HCT116 (cell line): ENCODE measurements around the gene NTN4.

ENCODE experiments used
- EZH2phosphoT487 ChIP-seq: fragments of 200-600 bp; IDR thresholded peaks from 2 replicates; pipeline ENCODE4 v1.6.1; 2018; ENCODE audit warnings: antibody characterized with exemption, borderline replicate concordance
- TF ChIP-seq, protein P1 (sequence below), 3 experiments: fragments of 200-600 bp in 1 of 3; sonication (generic) in 1 of 3; IDR thresholded peaks in 2 of 3; conservative IDR thresholded peaks in 1 of 3; 2 replicates each; pipeline ENCODE4 v1.5.1; 2012 to 2017; ENCODE audit warnings: low read depth in 2 of 3, low read length in 2 of 3, antibody characterized with exemption in 1 of 3, borderline replicate concordance in 1 of 3, control low read depth in 1 of 3, mild to moderate bottlenecking in 1 of 3, mixed read lengths in 1 of 3, mixed run types in 1 of 3, moderate library complexity in 1 of 3; ENCODE audit not compliant: insufficient read depth in 1 of 3

- TF ChIP-seq, protein P1, sequence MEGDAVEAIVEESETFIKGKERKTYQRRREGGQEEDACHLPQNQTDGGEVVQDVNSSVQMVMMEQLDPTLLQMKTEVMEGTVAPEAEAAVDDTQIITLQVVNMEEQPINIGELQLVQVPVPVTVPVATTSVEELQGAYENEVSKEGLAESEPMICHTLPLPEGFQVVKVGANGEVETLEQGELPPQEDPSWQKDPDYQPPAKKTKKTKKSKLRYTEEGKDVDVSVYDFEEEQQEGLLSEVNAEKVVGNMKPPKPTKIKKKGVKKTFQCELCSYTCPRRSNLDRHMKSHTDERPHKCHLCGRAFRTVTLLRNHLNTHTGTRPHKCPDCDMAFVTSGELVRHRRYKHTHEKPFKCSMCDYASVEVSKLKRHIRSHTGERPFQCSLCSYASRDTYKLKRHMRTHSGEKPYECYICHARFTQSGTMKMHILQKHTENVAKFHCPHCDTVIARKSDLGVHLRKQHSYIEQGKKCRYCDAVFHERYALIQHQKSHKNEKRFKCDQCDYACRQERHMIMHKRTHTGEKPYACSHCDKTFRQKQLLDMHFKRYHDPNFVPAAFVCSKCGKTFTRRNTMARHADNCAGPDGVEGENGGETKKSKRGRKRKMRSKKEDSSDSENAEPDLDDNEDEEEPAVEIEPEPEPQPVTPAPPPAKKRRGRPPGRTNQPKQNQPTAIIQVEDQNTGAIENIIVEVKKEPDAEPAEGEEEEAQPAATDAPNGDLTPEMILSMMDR (IDR thresholded peaks at IDR 0.05 in 2 of 3, conservative IDR thresholded peaks at IDR 0.05 in 1 of 3; ENCODE audit: borderline replicate concordance in 1 of 3, insufficient read depth in 1 of 3, low read depth in 2 of 3, low read length in 2 of 3), result no peak
- TF ChIP-seq EZH2phosphoT487, result no peak
These were observed 65.8 kb downstream of the NTN4 start for GRCh38 chr12:95724767-95725166.
